PC-9 (cell line): ENCODE data around the gene PARP12. TPM values are rescaled to one million over a fixed set of nuclear protein-coding genes. Genes with fewer than 3 reads are reported as not detected.

Experiments used
- BruUV-seq: library from RNA; stranded (reverse); fragments of 400-500 nt; replicated peaks from 2 replicates; lab custom pipeline; 2021; lab: Mats Ljungman, UMichigan
- CTCF ChIA-PET: fragments of 300-600 bp; sonication (Branson Sonifier 250); formaldehyde crosslinking; loops from one replicate; lab custom pipeline; 2022; ENCODE audit warnings: antibody characterized with exemption; lab: Charles Lee
- POLR2A ChIA-PET: fragments of 300-600 bp; sonication (Branson Sonifier 250); formaldehyde crosslinking; loops from one replicate; lab custom pipeline; 2022; ENCODE audit warnings: antibody characterized with exemption; ENCODE audit not compliant: unreplicated experiment; lab: Charles Lee
- DNase-seq, 2 experiments: peaks; one replicate each; pipeline versions ENCODE4 v3.0.0 to v3.0.0-alpha.2; 2015 to 2022; ENCODE audit warnings: mixed read lengths in 1 of 2
- H2AFZ ChIP-seq: fragments of 200-600 bp; sonication (generic); 2 replicates; pipeline ENCODE4 v1.8.1; 2017; ENCODE audit warnings: antibody characterized with exemption
- H3F3A ChIP-seq: fragments of 200-600 bp; sonication (generic); 2 replicates; pipeline ENCODE4 v1.8.1; 2017; ENCODE audit warnings: antibody characterized with exemption, mild to moderate bottlenecking, low read depth; ENCODE audit not compliant: insufficient read depth
- H3K27ac ChIP-seq: fragments of 200-600 bp; sonication (generic); 2 replicates; pipeline ENCODE4 v1.6.1; 2016; ENCODE audit warnings: mixed run types
- H3K27me3 ChIP-seq: fragments of 200-600 bp; sonication (generic); 2 replicates; pipeline ENCODE4 v1.6.1; 2016; ENCODE audit warnings: low read depth, mixed run types; ENCODE audit not compliant: insufficient read depth
- H3K36me3 ChIP-seq: fragments of 200-600 bp; sonication (generic); 2 replicates; pipeline ENCODE4 v1.6.1; 2016; ENCODE audit warnings: low read depth, mixed run types
- H3K4me1 ChIP-seq: fragments of 200-600 bp; sonication (generic); replicated peaks from 2 replicates; pipeline ENCODE4 v1.6.1; 2016; ENCODE audit warnings: mixed run types; ENCODE audit not compliant: insufficient read depth
- H3K4me2 ChIP-seq: fragments of 200-600 bp; sonication (generic); 2 replicates; pipeline ENCODE4 v1.6.1; 2017; ENCODE audit warnings: mixed run types
- H3K4me3 ChIP-seq: fragments of 200-600 bp; sonication (generic); 2 replicates; pipeline ENCODE4 v1.6.1; 2016; ENCODE audit warnings: mixed run types
- H3K79me2 ChIP-seq: fragments of 200-600 bp; sonication (generic); 2 replicates; pipeline ENCODE4 v1.6.1; 2017; ENCODE audit warnings: low read depth, mixed run types
- H3K9me2 ChIP-seq: fragments of 200-600 bp; sonication (generic); 2 replicates; pipeline ENCODE4 v1.8.1; 2017; ENCODE audit warnings: mild to moderate bottlenecking; ENCODE audit not compliant: insufficient read depth
- H3K9me3 ChIP-seq: fragments of 200-600 bp; sonication (generic); 2 replicates; pipeline ENCODE4 v1.8.1; 2016; ENCODE audit warnings: low read depth; ENCODE audit not compliant: insufficient read depth
- H4K20me1 ChIP-seq: fragments of 200-600 bp; sonication (generic); 2 replicates; pipeline ENCODE4 v1.8.1; 2017; ENCODE audit not compliant: insufficient read depth
- EZH2 ChIP-seq: fragments of 200-600 bp; sonication (generic); IDR thresholded peaks from 2 replicates; pipeline ENCODE4 v1.8.0; 2017; ENCODE audit warnings: antibody characterized with exemption, low read depth
- intact Hi-C: fragments of 100-400 bp; cut with micrococcal nuclease; formaldehyde crosslinking; loops from one replicate; pipeline ENCODE4 v1.10.0; 2022; ENCODE audit not compliant: unreplicated experiment
- total RNA-seq: library from RNA; stranded (reverse); gene quantifications from 2 replicates; pipeline ENCODE4 v1.2.3, GENCODE V29; 2021
- TF ChIP-seq, protein P1 (sequence below): fragments of 200-600 bp; sonication (generic); conservative IDR thresholded peaks from 2 replicates; pipeline ENCODE4 v1.6.1; 2017; ENCODE audit warnings: mixed run types, antibody characterized with exemption, mild to moderate bottlenecking, moderate library complexity

Gene PARP12
- total RNA-seq, 1 experiment from 2014 or later, result 32.4 TPM

GRCh38 chr7:140025241-140025640, 37.5 kb downstream of the PARP12 start:
- intact Hi-C loops, result no loop called here
- Histone ChIP-seq H3K27me3 (no peaks in the 10 kb centered on the region), H3K4me2 (no peak overlapping the region), H3K4me1 (no peaks in the 10 kb centered on the region), H2AFZ (no peak overlapping the region), H3K9me2 (no peaks in the 10 kb centered on the region), H3K27ac (no peak overlapping the region), H3F3A (no peaks in the 10 kb centered on the region), H4K20me1 (no peaks in the 10 kb centered on the region), H3K9me3 (no peaks in the 10 kb centered on the region), H3K4me3 (no peak overlapping the region), H3K36me3 (no peaks in the 10 kb centered on the region), H3K79me2 (no peaks in the 10 kb centered on the region)
- no TSS peak for BruUV-seq
- no peak for TF ChIP-seq EZH2
- TF ChIP-seq, protein P1, sequence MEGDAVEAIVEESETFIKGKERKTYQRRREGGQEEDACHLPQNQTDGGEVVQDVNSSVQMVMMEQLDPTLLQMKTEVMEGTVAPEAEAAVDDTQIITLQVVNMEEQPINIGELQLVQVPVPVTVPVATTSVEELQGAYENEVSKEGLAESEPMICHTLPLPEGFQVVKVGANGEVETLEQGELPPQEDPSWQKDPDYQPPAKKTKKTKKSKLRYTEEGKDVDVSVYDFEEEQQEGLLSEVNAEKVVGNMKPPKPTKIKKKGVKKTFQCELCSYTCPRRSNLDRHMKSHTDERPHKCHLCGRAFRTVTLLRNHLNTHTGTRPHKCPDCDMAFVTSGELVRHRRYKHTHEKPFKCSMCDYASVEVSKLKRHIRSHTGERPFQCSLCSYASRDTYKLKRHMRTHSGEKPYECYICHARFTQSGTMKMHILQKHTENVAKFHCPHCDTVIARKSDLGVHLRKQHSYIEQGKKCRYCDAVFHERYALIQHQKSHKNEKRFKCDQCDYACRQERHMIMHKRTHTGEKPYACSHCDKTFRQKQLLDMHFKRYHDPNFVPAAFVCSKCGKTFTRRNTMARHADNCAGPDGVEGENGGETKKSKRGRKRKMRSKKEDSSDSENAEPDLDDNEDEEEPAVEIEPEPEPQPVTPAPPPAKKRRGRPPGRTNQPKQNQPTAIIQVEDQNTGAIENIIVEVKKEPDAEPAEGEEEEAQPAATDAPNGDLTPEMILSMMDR, result no peak
- no peak for DNase-seq
- ChIA-PET CTCF (no interaction called here), POLR2A (no interaction called here)

DNA sequence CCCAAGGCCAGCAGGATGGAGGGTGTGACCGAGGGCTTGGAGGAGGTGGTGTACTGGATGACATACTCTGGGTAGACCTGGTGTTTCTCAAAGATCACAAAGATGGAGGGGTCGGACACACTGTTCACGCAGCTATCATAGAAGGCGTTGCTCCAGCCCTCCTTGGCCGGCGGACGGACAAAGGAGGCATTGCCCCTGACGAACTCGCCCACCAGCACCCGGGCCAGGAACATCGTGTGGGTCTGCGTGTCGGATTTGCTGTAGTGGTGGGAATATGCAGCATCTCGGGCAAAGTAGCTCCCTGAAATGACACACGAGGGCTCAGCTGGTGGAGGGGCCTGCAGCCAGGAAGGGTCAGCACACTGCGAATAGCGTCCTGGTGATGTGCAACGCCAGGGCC, 38.2 kb downstream of the PARP12 start:
- H3F3A ChIP-seq, result no peaks in the 10 kb centered on the region; the same call in 1 of the 2 replicates
- H3K4me2 ChIP-seq, result no peak overlapping the region
- H2AFZ ChIP-seq, result no peak overlapping the region
- H3K4me1 ChIP-seq, result no peaks in the 10 kb centered on the region
- CTCF ChIA-PET, result no interaction called here
- intact Hi-C loops, result no loop called here
- H3K4me3 ChIP-seq, result no peak overlapping the region
- H3K9me3 ChIP-seq, result no peaks in the 10 kb centered on the region
- no TSS peak for BruUV-seq
- no peaks in the 10 kb centered on the region for H3K27me3 ChIP-seq
- no peaks in the 10 kb centered on the region for H4K20me1 ChIP-seq
- no peaks in the 10 kb centered on the region for H3K79me2 ChIP-seq
- TF ChIP-seq, protein P1, result no peak
- no peak for TF ChIP-seq EZH2
- H3K27ac ChIP-seq, result no peak overlapping the region
- DNase-seq, result no peak
- POLR2A ChIA-PET, result no interaction called here
- H3K9me2 ChIP-seq, result no peaks in the 10 kb centered on the region
- H3K36me3 ChIP-seq, result no peaks in the 10 kb centered on the region

DNA sequence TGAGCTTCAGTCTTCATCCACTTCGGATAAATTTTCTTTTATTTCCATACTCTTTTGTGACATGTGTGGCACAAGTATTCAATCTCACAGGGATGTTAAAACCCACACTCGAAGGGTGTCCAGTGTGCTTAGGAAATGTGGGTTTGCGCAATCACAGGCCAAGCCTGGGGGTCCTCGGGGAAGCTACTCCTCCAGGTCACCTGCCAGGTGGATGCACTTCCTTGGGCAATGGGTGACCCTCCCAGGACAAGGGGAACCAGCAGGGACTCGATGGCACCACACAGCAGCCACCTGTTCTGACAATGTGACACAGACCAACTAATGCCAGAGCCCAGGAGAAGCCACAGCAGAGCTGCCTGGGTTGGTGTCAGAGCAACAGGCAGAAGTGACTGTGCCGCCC, 39.0 kb downstream of the PARP12 start:
- H3K4me2 ChIP-seq, result no peak overlapping the region
- no peaks in the 10 kb centered on the region; the same call in 1 of the 2 replicates for H3F3A ChIP-seq
- H3K27ac ChIP-seq, result no peak overlapping the region
- H2AFZ ChIP-seq, result no peak overlapping the region
- TF ChIP-seq, protein P1, result no peak
- no peak for TF ChIP-seq EZH2
- no peaks in the 10 kb centered on the region for H4K20me1 ChIP-seq
- no peaks in the 10 kb centered on the region for H3K79me2 ChIP-seq
- intact Hi-C loops, result no loop called here
- ChIA-PET CTCF (no interaction called here), POLR2A (no interaction called here)
- H3K9me2 ChIP-seq, result no peaks in the 10 kb centered on the region
- BruUV-seq, result no TSS peak
- no peaks in the 10 kb centered on the region for H3K27me3 ChIP-seq
- H3K4me3 ChIP-seq, result no peak overlapping the region
- no peaks in the 10 kb centered on the region for H3K36me3 ChIP-seq
- DNase-seq, result no peak
- no peaks in the 10 kb centered on the region for H3K9me3 ChIP-seq
- H3K4me1 ChIP-seq, result no peaks in the 10 kb centered on the region
